Neural cell (in vitro differentiated cells): Measurements from ENCODE around the gene ARHGEF7. TPM values are rescaled to one million over a fixed set of nuclear protein-coding genes. Genes with fewer than 3 reads are reported as not detected.

ENCODE experiments used
- H2AFZ ChIP-seq: fragments of 200-600, 300-800 bp; sonication (generic), shearing (Covaris generic); 2 replicates; pipeline ENCODE4 v1.6.0; 2014; ENCODE audit warnings: low read depth, mild to moderate bottlenecking, antibody characterized with exemption, low read length, moderate library complexity
- H3F3A ChIP-seq: fragments of 200-600 bp; shearing (Covaris generic); 2 replicates; pipeline ENCODE4 v1.6.1; 2016; ENCODE audit warnings: mild to moderate bottlenecking, moderate library complexity, mixed read lengths, antibody characterized with exemption, low read length; ENCODE audit not compliant: insufficient read depth, poor library complexity, severe bottlenecking
- H3K27ac ChIP-seq: fragments of 200-600, 300-800 bp; sonication (generic), shearing (Covaris generic); 2 replicates; pipeline ENCODE4 v1.5.1; 2014; ENCODE audit warnings: mild to moderate bottlenecking, low read length, moderate library complexity
- H3K27me3 ChIP-seq: fragments of 300-800, 200-600 bp; sonication (generic), shearing (Covaris generic); 2 replicates; pipeline ENCODE4 v1.6.0; 2014; ENCODE audit warnings: mild to moderate bottlenecking, low read depth, low read length, moderate library complexity; ENCODE audit not compliant: insufficient read depth
- H3K36me3 ChIP-seq: fragments of 300-800, 200-600 bp; sonication (generic), shearing (Covaris generic); 2 replicates; pipeline ENCODE4 v1.5.1; 2014; ENCODE audit warnings: mild to moderate bottlenecking, antibody characterized with exemption, low read length, moderate library complexity; ENCODE audit not compliant: insufficient read depth
- H3K4me2 ChIP-seq: fragments of 300-800, 200-600 bp; sonication (generic), shearing (Covaris generic); 2 replicates; pipeline ENCODE4 v1.6.0; 2014; ENCODE audit warnings: mild to moderate bottlenecking, low read length
- H3K4me3 ChIP-seq: fragments of 300-800, 200-600 bp; sonication (generic), shearing (Covaris generic); 2 replicates; pipeline ENCODE4 v1.5.1; 2014; ENCODE audit warnings: mild to moderate bottlenecking, low read length, moderate library complexity
- H3K79me2 ChIP-seq: fragments of 200-600 bp; shearing (Covaris generic); replicated peaks from 2 replicates; pipeline ENCODE4 v1.6.0; 2014; ENCODE audit warnings: mild to moderate bottlenecking, low read length, moderate library complexity; ENCODE audit not compliant: insufficient read depth
- H3K9ac ChIP-seq: fragments of 300-800, 200-600 bp; sonication (generic), shearing (Covaris generic); 2 replicates; pipeline ENCODE4 v1.6.1; 2016; ENCODE audit warnings: mild to moderate bottlenecking, low read length, mixed read lengths
- H3K9me2 ChIP-seq: fragments of 200-600 bp; shearing (Covaris generic); 2 replicates; pipeline ENCODE4 v1.6.1; 2016; ENCODE audit warnings: mild to moderate bottlenecking, low read length, mixed read lengths; ENCODE audit not compliant: insufficient read depth
- H3K9me3 ChIP-seq: fragments of 200-600, 300-800 bp; sonication (generic), shearing (Covaris generic); 2 replicates; pipeline ENCODE4 v1.6.1; 2016; ENCODE audit warnings: mild to moderate bottlenecking, mixed run types, low read length, moderate library complexity, mixed read lengths
- H4K20me1 ChIP-seq: fragments of 200-600 bp; shearing (Covaris generic); 2 replicates; pipeline ENCODE4 v1.6.1; 2016; ENCODE audit warnings: mild to moderate bottlenecking, mixed run types; ENCODE audit not compliant: insufficient read depth
- EP300 ChIP-seq: fragments of 450-650 bp; conservative IDR thresholded peaks from 2 replicates; pipeline ENCODE4 v1.6.1; 2014; ENCODE audit warnings: antibody characterized with exemption, mild to moderate bottlenecking, moderate library complexity; ENCODE audit not compliant: poor library complexity, severe bottlenecking
- EZH2 ChIP-seq: fragments of 200-600, 300-800 bp; shearing (Covaris generic), sonication (generic); IDR thresholded peaks from 2 replicates; pipeline ENCODE4 v1.6.1; 2014; ENCODE audit warnings: antibody characterized with exemption, low read length, borderline replicate concordance, mild to moderate bottlenecking; ENCODE audit not compliant: insufficient read depth, poor library complexity, severe bottlenecking
- MXI1 ChIP-seq: fragments of 450-650 bp; conservative IDR thresholded peaks from 2 replicates; pipeline ENCODE4 v1.6.1; 2014; ENCODE audit warnings: antibody characterized with exemption, mild to moderate bottlenecking; ENCODE audit not compliant: poor library complexity, severe bottlenecking
- POLR2AphosphoS5 ChIP-seq: IDR thresholded peaks from 2 replicates; pipeline ENCODE4 v1.6.1; 2012
- RAD21 ChIP-seq: fragments of 450-650 bp; conservative IDR thresholded peaks from 2 replicates; pipeline ENCODE4 v1.6.1; 2014; ENCODE audit warnings: antibody characterized with exemption, mild to moderate bottlenecking, moderate library complexity
- SMC3 ChIP-seq: fragments of 450-650 bp; conservative IDR thresholded peaks from 2 replicates; pipeline ENCODE4 v1.6.1; 2014; ENCODE audit warnings: antibody characterized with exemption, mild to moderate bottlenecking, moderate library complexity; ENCODE audit not compliant: poor library complexity
- TAF1 ChIP-seq: IDR thresholded peaks from 2 replicates; pipeline ENCODE4 v1.6.1; 2012; ENCODE audit warnings: low read depth
- polyA plus RNA-seq: library from polyadenylated mRNA; depleted of rRNA; stranded (reverse); fragments of >200 nt; gene quantifications from 2 replicates; pipeline ENCODE4 v1.2.3, GENCODE V29; 2014
- TF ChIP-seq, protein P1 (sequence below): IDR thresholded peaks from 2 replicates; pipeline ENCODE4 v1.6.1; 2012; ENCODE audit warnings: borderline replicate concordance
- TF ChIP-seq, protein P2 (sequence below): fragments of 450-650 bp; IDR thresholded peaks from 2 replicates; pipeline ENCODE4 v1.5.1; 2014; ENCODE audit warnings: antibody characterized with exemption, mild to moderate bottlenecking, moderate library complexity; ENCODE audit not compliant: poor library complexity, severe bottlenecking

The ARHGEF7 gene
- polyA plus RNA-seq, 1 donor from 2014 or later = 155 TPM

DNA sequence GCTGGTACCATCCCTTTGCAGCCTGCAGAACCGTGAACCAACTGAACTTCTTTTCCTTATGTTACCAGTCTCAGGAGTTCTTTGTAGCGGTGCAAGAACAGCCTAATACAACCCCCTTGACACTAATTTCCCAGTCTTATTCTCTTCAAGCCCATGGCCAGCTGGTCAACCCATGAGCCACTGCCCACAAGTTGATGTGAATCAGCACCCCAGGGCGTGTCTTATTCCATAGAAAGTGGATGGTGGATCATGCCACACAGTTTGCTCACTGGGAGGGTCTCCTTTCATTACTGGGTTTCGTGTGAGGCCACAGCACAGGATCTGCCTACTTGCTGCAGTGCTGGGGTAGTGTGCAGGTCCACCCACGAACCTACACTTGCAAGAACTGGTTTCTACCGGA, 232.3 kb downstream of the ARHGEF7 start:
- H3F3A ChIP-seq = no peaks in the 10 kb centered on the region
- no peak for TF ChIP-seq EP300
- no peak for TF ChIP-seq TAF1
- TF ChIP-seq EZH2 = no peak
- no peak for TF ChIP-seq POLR2AphosphoS5
- TF ChIP-seq RAD21 = no peak
- TF ChIP-seq, protein P1, sequence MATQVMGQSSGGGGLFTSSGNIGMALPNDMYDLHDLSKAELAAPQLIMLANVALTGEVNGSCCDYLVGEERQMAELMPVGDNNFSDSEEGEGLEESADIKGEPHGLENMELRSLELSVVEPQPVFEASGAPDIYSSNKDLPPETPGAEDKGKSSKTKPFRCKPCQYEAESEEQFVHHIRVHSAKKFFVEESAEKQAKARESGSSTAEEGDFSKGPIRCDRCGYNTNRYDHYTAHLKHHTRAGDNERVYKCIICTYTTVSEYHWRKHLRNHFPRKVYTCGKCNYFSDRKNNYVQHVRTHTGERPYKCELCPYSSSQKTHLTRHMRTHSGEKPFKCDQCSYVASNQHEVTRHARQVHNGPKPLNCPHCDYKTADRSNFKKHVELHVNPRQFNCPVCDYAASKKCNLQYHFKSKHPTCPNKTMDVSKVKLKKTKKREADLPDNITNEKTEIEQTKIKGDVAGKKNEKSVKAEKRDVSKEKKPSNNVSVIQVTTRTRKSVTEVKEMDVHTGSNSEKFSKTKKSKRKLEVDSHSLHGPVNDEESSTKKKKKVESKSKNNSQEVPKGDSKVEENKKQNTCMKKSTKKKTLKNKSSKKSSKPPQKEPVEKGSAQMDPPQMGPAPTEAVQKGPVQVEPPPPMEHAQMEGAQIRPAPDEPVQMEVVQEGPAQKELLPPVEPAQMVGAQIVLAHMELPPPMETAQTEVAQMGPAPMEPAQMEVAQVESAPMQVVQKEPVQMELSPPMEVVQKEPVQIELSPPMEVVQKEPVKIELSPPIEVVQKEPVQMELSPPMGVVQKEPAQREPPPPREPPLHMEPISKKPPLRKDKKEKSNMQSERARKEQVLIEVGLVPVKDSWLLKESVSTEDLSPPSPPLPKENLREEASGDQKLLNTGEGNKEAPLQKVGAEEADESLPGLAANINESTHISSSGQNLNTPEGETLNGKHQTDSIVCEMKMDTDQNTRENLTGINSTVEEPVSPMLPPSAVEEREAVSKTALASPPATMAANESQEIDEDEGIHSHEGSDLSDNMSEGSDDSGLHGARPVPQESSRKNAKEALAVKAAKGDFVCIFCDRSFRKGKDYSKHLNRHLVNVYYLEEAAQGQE = no peak
- TF ChIP-seq, protein P2, sequence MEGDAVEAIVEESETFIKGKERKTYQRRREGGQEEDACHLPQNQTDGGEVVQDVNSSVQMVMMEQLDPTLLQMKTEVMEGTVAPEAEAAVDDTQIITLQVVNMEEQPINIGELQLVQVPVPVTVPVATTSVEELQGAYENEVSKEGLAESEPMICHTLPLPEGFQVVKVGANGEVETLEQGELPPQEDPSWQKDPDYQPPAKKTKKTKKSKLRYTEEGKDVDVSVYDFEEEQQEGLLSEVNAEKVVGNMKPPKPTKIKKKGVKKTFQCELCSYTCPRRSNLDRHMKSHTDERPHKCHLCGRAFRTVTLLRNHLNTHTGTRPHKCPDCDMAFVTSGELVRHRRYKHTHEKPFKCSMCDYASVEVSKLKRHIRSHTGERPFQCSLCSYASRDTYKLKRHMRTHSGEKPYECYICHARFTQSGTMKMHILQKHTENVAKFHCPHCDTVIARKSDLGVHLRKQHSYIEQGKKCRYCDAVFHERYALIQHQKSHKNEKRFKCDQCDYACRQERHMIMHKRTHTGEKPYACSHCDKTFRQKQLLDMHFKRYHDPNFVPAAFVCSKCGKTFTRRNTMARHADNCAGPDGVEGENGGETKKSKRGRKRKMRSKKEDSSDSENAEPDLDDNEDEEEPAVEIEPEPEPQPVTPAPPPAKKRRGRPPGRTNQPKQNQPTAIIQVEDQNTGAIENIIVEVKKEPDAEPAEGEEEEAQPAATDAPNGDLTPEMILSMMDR = no peak
- no peak for TF ChIP-seq SMC3
- no peaks in the 10 kb centered on the region for H3K9me3 ChIP-seq
- H3K9me2 ChIP-seq = no peaks in the 10 kb centered on the region
- no peak overlapping the region for H3K9ac ChIP-seq
- no peaks in the 10 kb centered on the region for H3K36me3 ChIP-seq
- no peaks in the 10 kb centered on the region for H4K20me1 ChIP-seq
- no peaks in the 10 kb centered on the region for H3K79me2 ChIP-seq
- no peak overlapping the region for H3K4me2 ChIP-seq
- H3K27ac ChIP-seq = no peak overlapping the region
- H2AFZ ChIP-seq = no peak overlapping the region
- no peak overlapping the region for H3K4me3 ChIP-seq
- H3K27me3 ChIP-seq = no peaks in the 10 kb centered on the region

DNA sequence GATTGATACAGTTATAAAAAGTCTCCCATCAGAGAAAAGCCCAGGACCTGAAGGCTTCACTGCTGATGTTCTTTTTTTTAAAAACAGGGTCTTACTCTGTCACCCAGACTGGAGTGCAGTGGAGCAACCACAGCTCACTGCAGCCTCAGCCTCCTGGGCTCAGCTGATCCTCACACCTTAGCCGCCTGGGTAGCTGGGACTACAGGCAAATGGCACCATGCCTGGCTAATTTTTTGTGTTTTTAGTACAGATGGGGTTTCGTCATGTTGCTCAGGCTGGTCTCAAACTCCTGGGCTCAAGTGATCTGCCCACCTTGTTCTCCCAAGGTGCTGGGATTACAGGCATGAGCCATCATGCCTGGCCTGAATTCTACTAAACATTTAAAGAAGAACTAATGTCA, 238.4 kb downstream of the ARHGEF7 start:
- Histone ChIP-seq H3F3A (no peaks in the 10 kb centered on the region), H3K9me3 (no peaks in the 10 kb centered on the region), H3K9me2 (no peaks in the 10 kb centered on the region), H3K4me3 (no peak overlapping the region), H4K20me1 (no peaks in the 10 kb centered on the region), H2AFZ (no peak overlapping the region), H3K4me2 (no peak overlapping the region), H3K36me3 (no peaks in the 10 kb centered on the region), H3K27ac (no peak overlapping the region), H3K27me3 (no peaks in the 10 kb centered on the region), H3K79me2 (no peaks in the 10 kb centered on the region), H3K9ac (no peak overlapping the region)
- no peak for TF ChIP-seq EP300

DNA sequence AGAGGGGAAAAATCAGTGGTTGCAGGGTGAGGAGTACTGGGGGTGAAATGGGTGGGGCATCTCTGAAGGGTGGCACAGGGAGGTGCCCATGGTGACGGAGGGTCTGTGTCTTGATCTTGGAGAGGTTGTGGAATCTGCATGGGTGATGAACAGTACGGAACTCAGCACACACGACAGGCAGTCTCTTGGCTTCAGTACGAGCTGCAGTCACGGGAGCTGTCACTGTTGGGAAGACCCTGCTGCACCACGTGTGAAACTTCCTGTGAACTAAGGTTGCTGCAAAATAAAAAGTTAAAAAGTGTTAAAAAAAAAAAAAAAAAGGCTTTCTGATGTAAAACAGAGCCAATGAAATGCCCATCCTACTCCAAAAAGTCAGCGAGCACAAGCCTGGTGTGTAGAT, 239.7 kb downstream of the ARHGEF7 start:
- Histone ChIP-seq H3K27ac (no peak overlapping the region), H3K79me2 (no peaks in the 10 kb centered on the region), H3K9me2 (no peaks in the 10 kb centered on the region), H3K9ac (no peak overlapping the region), H2AFZ (no peak overlapping the region), H3K27me3 (no peaks in the 10 kb centered on the region), H3K9me3 (no peaks in the 10 kb centered on the region), H3K4me3 (no peak overlapping the region), H4K20me1 (no peaks in the 10 kb centered on the region), H3K4me2 (no peak overlapping the region), H3K36me3 (no peaks in the 10 kb centered on the region), H3F3A (no peaks in the 10 kb centered on the region)
- TF ChIP-seq MXI1 = no peak
- TF ChIP-seq, protein P1 = no peak
